NCI-H345 treated with DMSO at 0.1 percent for 48 hours (cell line): ENCODE data around the gene ZNF683.
"Not testable (repeated sequence)": the region's sequence is repeated elsewhere in the genome, so short reads cannot be mapped to it uniquely, and the experiment has no call there.

ENCODE experiments used
- DNase-seq: peaks from one replicate; lab custom pipeline; 2025; ENCODE audit not compliant: unreplicated experiment; lab: John Stamatoyannopoulos, UW

Gene ZNF683

DNA sequence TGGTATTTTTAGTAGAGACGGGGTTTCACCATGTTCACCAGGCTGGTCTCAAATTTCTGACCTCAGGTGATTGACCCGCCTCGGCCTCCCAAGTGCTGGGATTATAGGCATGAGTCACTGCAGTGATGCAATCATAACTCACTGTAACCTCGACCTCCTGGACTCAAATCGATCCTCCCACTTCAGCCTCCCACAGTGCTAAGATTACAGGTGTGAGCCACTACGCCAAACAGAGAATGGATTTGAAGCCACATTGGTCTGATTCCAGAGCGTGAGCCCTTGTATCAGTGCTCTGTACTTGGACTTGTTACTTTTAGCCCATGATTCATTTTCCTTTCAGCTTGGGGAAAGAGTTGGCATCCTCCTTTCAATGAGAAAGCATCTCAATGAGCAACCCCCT is 14.9 kb upstream of the ZNF683 start:
- no peak for DNase-seq

DNA sequence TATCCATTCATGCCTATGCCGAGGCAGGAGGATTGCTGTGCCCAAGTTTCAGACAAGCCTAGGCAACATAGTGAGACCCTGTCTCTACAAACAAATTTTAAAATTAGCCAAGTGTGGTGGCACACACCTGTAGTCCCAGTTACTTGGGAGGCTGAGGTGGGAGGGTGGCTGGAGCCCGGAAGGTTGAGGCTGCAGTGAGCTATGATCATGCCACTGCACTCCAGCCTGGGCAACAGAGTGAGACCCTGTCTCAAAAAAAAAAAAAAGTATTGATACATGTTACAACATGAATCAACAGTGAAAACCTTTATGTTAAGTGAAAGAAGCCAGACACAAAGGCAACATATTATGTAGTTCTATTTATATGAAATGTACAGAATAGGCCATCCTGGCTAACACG is 12.5 kb upstream of the ZNF683 start:
- not testable (repeated sequence) for DNase-seq

- no peak for DNase-seq
Observed at GRCh38 chr1:26384076-26384475, 11.5 kb upstream of the ZNF683 start.

- no peak for DNase-seq
Observed at GRCh38 chr1:26378879-26379251, 6.3 kb upstream of the ZNF683 start.

DNA sequence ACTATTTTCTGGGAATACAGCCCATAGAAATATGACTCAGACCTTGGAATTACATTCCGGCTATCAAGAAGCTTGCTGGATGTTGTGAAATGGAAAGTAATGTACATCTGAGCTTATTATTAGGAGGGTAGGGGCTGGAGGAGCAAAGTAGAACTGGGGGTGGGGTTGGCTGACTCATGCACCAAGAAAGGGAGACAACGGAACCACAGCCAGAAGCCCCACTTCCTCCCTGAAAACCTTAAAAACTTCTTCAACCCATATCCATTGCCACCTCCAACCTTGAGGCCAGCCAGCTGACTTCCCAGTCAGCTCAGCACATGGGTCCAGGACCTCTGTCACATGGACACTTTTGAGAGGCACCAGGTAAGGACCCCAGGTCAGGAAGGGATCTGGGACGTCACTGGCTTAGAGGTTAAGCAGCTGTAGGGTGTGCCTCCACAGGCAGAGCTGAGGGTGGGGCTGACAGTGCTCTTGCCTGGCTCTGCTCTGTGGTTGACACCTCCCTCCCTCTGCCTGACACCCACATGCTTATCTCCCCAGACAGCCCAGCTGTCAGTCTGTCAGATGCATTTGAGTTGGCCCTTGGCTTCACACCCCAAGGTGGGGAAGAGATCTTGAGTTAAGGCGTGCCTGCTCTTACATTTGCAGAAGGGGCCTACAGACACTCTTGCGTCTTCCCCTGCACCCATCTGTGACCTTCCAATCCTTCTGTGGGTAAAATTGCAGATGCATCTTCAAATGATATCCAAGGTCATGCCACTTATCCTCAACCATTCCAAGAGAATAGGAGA is 5.7 kb upstream of the ZNF683 start:
- no peak for DNase-seq

DNA sequence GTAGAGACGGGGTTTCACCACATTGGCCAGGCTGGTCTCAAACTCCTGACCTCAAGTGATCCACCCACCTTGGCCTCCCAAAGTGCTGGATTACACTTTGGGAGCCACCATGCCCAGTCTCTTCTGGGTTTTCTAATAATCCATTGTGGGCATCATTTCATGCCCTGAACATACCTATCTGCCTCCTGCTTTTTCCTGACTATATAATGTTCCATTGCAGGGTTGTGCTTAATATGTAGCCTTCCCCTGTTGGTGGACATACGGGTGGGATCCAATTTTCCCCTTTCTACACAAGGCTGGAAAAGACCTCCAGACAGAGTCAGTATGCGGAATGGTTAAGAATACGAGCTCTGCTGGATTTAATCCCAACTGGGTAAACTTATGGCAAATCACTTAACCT is 3.5 kb upstream of the ZNF683 start:
- DNase-seq: no peak

GRCh38 chr1:26375081-26375480 is 2.5 kb upstream of the ZNF683 start:
- DNase-seq: no peak

DNA sequence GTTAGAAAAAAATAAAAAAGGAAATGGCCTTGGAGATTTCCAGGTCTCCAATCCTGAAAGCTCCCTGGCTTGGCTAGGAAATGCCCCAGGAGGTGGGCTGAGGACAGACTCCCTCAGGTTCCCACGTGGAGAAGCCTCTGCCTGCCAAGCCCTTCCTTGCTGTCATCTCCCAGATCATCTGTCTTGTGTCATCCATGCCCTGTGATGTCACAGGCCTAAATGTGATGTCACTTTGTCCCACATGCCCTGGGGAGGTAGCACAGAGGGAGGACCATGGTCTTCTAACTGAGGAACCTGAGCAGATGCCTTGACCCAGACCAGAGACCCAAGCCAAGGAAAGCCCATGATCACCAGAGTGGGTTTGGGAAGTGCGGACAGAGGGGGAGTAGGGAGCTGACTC is 1.8 kb upstream of the ZNF683 start:
- DNase-seq: not testable (repeated sequence)

DNA sequence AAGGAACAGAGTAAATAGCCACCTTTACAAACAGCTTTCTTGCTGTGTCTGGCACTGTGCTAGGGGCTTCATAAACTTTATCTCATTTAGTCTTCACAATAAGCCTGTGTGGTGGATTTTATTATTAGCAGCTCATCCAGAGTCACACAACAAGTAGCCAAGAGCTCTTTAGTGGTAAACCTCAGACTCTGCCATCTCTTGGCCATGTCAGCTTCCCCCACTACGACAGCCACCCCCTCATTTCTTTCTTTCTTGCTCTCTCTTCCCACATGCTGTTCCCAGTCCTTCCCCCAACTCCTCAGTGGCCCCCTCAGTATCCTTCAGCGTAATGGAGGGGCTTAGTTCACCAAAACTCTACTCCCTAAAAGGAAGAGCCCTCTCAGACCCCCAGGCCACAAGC is 1.2 kb upstream of the ZNF683 start:
- DNase-seq: no peak

DNA sequence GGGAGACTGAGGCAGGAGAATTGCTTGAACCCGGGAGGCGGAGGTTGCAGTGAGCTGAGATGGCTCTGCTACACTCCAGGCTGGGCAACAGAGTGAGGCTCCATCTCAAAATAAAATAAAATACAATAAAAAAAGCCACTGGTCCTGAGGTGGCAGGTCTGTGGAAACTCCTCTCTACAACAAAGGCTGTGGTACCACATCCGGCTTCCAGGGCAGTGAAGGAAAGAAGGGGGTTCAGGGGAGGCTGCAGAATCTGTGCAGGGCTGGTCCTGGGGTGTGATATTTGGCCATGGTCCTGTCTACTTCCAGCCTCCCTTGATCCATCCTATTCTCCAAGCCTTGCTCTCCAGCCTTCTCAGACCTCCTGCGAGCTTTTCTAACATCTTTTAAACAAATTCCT is 731 bp upstream of the ZNF683 start:
- no peak for DNase-seq

GRCh38 chr1:26372039-26372438 is 511 bp downstream of the ZNF683 start:
- no peak for DNase-seq

DNA sequence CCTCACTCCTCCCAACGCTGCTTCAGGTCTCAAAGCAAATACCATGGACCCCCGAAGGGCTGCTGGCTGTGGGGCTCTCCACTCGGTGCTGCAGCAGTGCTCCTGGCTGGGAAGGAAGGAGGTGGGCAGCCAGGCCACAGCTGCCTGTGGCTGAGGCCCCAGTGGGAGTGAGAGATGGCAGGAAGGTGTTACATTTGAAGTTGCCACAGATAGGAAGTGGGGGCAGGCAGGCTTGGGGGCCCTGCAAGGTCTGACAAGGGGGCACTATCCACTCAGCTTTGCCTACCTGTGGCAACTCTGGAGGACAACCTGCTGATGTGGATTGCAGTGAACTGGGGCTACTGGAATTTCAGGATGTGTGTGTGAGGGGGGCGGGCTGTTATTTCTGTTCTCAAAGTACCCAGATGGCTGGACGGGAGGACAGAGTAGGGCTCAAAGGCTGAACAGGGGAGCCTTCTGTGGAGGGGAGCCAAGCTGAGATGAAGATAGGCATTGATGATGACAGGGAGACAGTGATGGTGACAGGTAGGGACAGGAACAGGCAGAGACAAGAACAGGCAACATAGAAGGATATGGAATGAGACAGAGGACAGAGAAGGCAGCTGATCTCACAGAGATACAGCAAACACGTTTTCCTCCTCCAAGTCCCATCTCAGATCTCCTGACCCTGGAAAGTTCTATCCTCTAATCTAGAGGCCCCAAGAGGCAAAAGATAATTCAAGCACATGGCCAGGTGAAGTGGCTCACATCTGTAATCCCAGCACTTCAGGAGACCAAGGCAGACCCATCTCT is 1.8 kb downstream of the ZNF683 start:
- no peak for DNase-seq

GRCh38 chr1:26368486-26368885 is 4.1 kb downstream of the ZNF683 start:
- DNase-seq: no peak

DNA sequence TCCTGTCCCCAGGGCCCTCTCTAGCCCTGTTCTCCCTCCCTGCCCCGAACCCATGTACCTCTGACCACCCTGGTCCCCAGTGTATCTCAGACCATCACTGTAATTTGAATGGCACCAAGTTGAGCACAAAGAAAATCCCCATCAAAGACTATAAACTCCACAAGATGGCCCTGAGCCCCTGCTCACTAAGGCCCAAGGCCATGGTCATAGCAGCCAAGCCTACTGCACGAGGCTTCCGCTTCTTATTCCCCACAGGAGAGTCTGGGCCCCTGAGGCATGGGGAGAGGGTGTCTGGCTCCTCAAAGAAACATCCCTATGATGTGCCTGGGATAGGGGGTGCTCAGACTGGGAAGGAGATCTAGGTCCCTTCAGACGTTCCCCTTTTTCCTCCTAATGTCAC is 4.5 kb downstream of the ZNF683 start:
- DNase-seq: no peak

DNA sequence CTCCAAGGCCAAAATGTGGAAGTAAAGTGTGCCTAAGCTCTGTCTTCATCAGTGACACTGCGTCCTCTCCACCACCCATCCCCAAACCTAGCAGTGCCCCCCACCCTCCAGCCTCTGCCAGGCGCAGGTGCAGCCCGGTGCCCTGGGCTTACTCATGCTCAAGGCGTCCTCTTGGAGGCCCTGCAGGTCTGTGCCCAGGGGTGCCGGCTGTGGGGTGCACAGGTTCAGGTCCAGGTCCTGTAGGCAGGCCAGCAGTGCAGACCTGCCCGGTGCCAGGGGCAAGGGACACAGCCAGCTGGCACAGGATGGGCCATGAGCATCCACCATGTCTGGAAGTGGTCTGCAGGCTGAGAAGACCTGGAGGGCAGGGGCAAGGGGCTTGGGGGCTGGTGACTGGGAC is 5.1 kb downstream of the ZNF683 start:
- no peak for DNase-seq

GRCh38 chr1:26364956-26365355 is 7.6 kb downstream of the ZNF683 start:
- DNase-seq: no peak

GRCh38 chr1:26363549-26364448 is 8.8 kb downstream of the ZNF683 start:
- DNase-seq: peak; percentile 5

DNA sequence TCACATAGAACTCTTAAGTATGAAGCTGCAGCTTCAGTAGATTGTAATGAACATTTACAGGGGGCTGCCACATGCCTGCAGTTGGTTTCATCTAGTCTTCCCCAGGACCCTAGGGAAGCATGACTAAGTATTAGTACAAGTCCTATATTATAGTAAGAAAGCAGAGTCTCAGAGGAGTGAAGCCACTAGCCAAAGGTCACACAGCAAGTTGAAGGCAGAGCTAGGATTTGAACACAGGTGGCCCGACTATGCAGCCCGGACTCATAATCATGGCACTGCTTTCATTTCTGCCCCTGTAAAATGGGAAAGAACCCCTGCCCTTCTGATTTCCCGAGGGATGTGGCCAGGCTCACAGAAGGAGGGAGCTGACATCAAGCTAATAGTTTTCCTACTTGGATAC is 10.2 kb downstream of the ZNF683 start:
- DNase-seq: no peak

GRCh38 chr1:26361605-26362122 is 10.9 kb downstream of the ZNF683 start:
- no peak for DNase-seq

DNA sequence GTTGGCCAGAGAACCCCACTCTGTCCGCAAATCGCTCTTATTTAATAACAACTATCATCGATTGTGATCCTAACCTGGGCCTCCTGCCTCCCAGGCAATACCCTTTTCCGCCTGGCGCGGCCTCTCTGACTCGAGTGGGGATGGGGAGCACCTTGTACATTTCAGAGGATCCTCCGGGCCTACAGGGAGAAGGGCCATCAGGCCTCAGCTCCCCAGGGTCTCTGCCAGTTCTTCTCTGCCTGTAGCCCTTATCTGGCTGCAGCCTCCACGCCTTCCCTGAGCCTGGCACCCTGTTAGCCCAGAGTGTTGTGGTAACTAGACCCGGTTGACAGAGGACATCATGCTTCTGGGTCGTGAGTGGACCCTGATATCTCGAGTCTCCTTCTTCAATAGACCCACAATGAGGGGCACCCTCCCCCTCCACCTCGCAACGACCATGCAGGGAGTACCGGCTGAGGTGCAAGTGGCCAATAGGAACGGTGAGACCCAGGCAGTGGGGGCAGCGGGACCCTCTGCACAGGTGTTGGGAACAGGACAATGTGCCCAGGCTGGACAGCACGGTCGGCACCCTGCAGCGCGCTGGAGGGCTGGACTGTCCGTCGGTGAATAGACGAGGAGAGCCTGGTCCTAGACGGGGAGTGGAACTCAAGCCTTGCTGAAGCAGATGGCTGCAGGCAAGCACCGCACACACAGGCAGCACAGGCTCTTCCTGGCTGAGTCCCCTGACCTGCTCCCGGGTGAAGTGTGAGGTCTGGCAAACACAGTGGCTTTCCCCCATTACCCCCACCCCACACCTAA is 11.5 kb downstream of the ZNF683 start:
- DNase-seq: no peak
